Medulla oblongata (tissue), 1 donor: ENCODE measurements around the gene TH.
"Not testable (repeated sequence)": the region's sequence is repeated elsewhere in the genome, so short reads cannot be mapped to it uniquely, and the experiment has no call there.

Experiments used
- DNase-seq: peaks from one replicate; pipeline ENCODE4 v3.0.0-alpha.2; 2015; ENCODE audit errors: extremely low spot score

TH gene

GRCh38 chr11:2130881-2131352 is 40.7 kb downstream of the TH start:
- no peak for DNase-seq

GRCh38 chr11:2129699-2130366 is 41.8 kb downstream of the TH start:
- DNase-seq, result no peak

- no peak for DNase-seq
These were observed 42.3 kb downstream of the TH start for GRCh38 chr11:2129308-2129698.

GRCh38 chr11:2128511-2129307 is 42.9 kb downstream of the TH start:
- DNase-seq, result no peak

- DNase-seq, result no peak
These were observed 43.5 kb downstream of the TH start for GRCh38 chr11:2128130-2128510.

GRCh38 chr11:2127482-2128129 is 44.0 kb downstream of the TH start:
- no peak for DNase-seq

GRCh38 chr11:2126520-2127085 is 45.0 kb downstream of the TH start:
- DNase-seq, result no peak

DNA sequence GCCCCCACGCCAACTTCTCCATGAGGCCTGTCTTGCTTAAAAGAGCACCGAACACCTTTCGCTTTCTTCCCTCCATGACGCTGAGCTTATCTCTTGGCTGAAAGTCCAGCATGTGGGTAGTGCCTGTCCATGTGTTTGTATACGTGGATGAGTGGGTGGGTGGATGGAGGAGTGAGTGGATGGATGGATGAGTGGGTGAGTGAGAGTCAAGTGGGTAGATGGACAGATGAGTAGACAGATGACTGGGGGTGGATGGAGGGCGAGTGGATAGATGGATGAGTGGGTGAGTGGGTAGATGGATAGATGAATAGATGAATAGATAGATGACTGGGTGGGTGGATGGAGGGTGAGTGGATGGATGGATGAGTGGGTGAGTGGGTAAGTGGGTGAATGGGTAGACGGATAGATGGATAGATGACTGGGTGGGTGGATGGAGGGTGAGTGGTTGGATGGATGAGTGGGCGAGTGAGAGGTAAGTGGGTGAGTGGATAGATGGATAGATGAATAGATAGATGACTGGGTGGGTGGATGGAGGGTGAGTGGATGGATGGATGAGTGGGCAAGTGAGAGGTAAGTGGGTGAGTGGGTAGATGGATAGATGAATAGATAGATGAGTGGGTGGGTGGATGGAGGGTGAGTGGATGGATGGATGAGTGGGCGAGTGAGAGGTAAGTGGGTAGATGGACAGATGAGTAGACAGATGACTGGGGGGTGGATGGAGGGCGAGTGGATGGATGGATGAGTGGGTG is 46.7 kb downstream of the TH start:
- DNase-seq, result not testable (repeated sequence)

DNA sequence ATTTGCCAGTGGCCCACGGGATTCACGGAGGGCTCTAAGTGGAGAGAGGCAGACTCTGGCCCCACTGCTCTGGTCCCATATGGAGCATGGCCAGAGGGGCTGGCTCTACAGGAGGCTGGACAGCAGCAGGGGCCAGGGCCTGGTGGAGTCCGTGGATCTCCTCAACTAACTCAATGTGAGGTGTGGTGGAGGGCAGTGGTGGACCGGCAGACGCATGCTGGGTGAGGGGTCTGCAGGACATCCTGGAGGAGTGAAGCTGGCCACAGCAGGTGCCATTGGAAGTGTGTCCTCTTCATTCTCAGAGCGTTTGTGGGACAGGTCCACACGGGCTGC is 48.0 kb downstream of the TH start:
- no peak for DNase-seq

- no peak for DNase-seq
These were observed 48.5 kb downstream of the TH start for GRCh38 chr11:2122907-2123627.

GRCh38 chr11:2122222-2122906 is 49.3 kb downstream of the TH start:
- DNase-seq, result no peak

DNA sequence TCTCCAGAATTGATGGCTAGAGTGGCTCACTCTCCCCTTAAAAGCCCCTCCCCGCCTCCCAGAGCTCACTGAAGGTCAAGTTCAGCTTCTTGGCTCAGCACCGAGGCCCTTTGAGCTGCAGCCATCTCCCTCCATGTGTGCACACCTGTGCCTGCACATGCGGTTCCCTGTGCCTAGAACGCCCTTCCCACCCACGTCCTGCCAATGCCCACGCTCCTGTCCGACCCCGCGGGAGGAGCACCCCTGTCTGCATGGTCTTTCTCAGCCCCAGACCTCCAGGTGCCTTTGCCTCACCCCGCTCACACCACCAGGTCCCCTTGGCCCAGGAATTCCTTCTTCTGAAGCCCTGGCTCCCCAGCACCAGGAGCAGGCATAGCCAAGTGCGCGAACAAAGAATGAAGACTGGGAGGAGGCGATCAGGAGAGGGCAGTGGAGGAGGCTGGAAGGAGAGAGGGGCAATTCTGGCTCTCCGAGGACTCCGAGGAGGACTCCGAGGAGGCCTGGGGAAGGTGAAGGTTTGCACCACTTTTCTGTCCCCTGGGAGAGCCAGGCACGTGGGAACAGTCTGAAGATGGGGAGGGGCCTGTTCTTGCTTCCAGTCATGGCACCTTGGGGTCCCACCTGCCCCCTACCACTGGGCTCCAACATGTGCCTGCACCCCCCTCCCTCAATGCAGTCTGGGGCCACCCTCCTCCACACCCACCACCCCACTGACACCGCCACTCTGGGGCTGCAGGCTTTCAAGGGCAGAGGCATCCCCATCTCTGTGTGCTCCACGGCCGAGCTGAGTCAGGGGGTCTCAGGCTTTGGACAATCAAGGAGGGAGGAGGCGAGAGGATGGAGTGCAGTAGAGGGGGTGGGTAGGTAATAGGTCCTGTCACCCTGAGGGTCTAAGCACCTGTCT is 50.1 kb downstream of the TH start:
- DNase-seq, result no peak

DNA sequence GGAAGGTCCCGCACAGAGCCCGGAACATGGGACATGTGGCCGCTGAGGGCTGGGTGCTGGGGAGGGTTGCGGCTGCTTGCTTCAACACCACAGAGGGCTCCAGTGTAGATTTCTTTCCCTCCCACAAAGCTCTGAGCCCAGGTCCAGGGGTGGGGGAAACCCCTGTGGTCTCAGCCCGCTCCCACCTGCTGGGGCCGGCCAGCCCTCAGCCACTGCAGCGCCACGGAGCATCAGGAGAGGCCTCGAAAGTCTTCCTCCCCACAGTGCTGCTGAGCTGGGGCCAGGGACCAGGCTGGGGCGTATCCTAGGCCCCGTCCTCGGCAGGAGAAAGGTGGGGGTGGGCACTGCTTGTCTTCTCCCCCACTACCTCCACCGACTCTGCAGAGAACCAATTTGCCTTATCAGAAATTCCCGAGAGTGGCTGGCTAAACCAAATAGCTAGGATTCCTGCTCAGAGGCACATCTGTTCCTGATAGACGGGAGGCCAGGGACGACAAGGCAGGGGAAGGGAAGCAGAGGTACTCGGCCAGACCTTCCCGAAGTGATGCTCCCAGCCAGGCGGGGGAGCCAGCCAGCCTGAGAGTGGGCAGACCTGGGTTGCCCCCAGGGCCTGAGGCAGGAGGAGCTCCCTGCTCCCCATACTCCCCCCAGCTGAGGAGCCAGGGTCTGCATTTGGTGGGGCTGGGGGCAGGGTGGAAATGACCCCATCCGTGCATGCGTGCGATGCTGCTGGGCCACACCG is 51.1 kb downstream of the TH start:
- DNase-seq, result no peak

DNA sequence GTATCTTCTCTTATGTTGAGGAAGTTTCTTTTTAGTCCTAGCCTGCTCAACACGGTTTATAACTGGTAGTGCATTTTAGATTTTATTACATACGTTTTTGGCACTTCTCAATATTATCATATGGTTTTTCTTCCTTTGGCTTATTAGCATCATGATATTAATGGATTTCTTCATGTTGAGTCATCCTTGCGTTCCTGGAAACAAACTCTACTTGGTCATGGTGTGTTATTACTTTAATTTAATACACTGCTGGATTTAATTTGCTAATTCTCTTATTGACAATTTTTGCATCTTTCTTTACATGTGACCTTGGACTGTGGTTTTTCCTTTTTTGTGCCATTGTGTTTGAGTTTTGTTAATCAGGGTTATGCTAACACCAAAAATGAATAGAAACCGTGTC is 52.9 kb downstream of the TH start:
- DNase-seq, result no peak

DNA sequence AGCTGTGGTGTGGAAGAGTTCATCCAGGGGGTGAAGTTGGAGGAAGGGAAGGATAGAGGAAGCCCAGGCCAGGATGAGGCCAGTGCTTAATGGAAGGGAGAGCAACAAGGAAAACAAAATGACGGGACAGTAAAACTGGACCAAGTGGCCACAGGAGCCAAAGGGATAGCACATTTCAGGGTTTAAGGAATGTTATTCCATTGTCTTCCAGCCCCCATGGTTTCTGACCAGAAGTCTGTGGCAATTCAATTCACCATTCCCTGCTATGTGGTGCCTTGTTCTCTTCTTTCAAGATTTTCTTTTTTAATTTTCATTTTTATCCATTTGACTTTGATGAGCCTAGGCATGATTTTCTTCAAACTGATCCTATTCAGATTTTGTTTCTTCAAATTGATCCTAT is 54.9 kb downstream of the TH start:
- DNase-seq, result no peak

GRCh38 chr11:2115308-2115707 is 56.3 kb downstream of the TH start:
- no peak for DNase-seq

- DNase-seq, result no peak
These were observed 57.0 kb downstream of the TH start for GRCh38 chr11:2114430-2115241.
